ENCODE data around the gene LPP. TPM values are rescaled to one million over a fixed set of nuclear protein-coding genes. Genes with fewer than 3 reads are reported as not detected.

The LPP gene
- total RNA-seq, 6 donors from 2014 or later, result 86.0 to 196 (median 160) TPM

DNA sequence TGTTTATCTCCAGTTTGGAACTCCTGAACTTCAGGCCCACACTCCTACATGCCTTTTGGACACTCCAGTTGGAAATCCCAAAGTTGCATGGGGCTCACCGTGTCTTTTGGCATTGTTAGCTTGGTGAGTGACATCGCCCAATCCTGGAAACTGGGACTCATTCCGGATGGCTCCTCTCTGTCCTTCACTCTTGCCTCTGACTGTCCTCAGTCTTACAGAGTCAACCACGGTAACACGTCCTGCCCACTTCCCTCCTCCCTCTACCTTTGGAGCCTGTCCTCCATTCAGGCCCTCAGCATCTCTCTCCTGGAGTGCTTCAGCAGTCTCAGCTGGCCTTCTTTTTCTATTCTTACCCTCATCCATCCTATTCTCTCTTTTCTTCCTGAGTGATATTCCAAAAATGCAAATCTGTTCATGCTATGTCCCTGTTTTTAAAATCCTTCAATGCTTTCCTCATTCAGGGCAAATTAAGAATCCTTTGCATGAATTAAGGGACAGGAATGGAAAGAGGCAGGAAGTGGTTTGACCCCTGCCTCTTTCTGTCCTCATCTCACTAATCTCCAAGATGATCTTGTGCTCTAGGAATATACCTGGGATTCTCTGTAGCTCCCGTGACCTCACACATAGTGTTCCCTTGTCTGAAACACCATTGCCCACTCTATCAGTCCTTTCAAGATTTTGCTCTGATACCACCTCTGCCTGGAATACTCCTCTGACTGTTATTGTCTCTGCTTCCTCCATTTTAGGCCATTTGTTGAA, 42.5 kb downstream of the LPP start:
- Histone ChIP-seq H3K4me1 (peaks cover 0 to 12% (median 0%) of the 10 kb centered on the region in 4 donors), H3K27ac (no peak overlapping the region), H3K36me3 (peaks cover 0 to 15% (median 0%) of the 10 kb centered on the region in 4 donors), H3K27me3 (no peaks in the 10 kb centered on the region), H3K4me3 (no peak overlapping the region), H3K9me3 (no peaks in the 10 kb centered on the region)
- no peak for ATAC-seq (ENCODE audit: low FRiP score in 2 of 2)
- TF ChIP-seq POLR2A (IDR thresholded peaks at IDR 0.05), result no peak
- TF ChIP-seq, protein P1, sequence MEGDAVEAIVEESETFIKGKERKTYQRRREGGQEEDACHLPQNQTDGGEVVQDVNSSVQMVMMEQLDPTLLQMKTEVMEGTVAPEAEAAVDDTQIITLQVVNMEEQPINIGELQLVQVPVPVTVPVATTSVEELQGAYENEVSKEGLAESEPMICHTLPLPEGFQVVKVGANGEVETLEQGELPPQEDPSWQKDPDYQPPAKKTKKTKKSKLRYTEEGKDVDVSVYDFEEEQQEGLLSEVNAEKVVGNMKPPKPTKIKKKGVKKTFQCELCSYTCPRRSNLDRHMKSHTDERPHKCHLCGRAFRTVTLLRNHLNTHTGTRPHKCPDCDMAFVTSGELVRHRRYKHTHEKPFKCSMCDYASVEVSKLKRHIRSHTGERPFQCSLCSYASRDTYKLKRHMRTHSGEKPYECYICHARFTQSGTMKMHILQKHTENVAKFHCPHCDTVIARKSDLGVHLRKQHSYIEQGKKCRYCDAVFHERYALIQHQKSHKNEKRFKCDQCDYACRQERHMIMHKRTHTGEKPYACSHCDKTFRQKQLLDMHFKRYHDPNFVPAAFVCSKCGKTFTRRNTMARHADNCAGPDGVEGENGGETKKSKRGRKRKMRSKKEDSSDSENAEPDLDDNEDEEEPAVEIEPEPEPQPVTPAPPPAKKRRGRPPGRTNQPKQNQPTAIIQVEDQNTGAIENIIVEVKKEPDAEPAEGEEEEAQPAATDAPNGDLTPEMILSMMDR (IDR thresholded peaks at IDR 0.05), result no peak
- TF ChIP-seq EP300 (IDR thresholded peaks at IDR 0.05), result no peak
- TF ChIP-seq POLR2AphosphoS5 (IDR thresholded peaks at IDR 0.05), result no peak
- DNase-seq, result no peak
- WGBS, 2 donors, result 95 to 96% methylated on average over 6 of the region's 6 CpGs

DNA sequence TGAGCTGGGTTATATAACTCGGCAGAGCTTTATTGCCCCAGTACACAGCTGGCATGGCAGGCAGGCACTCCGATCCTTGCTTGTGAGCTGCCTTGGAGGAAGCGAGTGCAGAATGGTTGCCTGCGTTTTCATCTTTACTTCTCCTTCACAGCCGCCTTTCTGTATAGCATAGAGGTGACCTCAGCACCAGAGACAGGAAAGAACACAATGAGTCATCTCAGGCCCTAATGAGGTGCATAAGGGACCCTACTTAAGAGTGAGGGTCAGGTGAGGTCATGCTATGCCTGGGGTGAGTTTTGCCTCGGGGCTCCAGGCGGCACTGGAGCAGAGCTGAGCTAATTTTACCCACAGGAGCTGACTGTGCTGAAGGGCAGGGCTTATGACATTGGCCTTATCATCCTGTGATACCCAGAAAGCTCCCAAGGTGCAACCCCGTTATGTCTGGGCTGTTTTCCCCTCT, 43.5 kb downstream of the LPP start:
- TF ChIP-seq POLR2A (IDR thresholded peaks at IDR 0.05) (no peak), POLR2AphosphoS5 (IDR thresholded peaks at IDR 0.05) (no peak), EP300 (IDR thresholded peaks at IDR 0.05) (no peak)
- TF ChIP-seq, protein P1 (IDR thresholded peaks at IDR 0.05), result no peak
- no peaks in the 10 kb centered on the region for H3K9me3 ChIP-seq
- H3K4me1 ChIP-seq, result peaks cover 0 to 12% (median 0%) of the 10 kb centered on the region in 4 donors
- 75 to 82% methylated on average over 8 of the region's 8 CpGs for WGBS, 2 donors
- H3K27ac ChIP-seq, result no peak overlapping the region
- peaks cover 0 to 8% (median 0%) of the 10 kb centered on the region in 4 donors for H3K36me3 ChIP-seq
- no peaks in the 10 kb centered on the region for H3K27me3 ChIP-seq
- no peak for ATAC-seq (ENCODE audit: low FRiP score in 2 of 2)
- no peak for DNase-seq
- no peak overlapping the region for H3K4me3 ChIP-seq

DNA sequence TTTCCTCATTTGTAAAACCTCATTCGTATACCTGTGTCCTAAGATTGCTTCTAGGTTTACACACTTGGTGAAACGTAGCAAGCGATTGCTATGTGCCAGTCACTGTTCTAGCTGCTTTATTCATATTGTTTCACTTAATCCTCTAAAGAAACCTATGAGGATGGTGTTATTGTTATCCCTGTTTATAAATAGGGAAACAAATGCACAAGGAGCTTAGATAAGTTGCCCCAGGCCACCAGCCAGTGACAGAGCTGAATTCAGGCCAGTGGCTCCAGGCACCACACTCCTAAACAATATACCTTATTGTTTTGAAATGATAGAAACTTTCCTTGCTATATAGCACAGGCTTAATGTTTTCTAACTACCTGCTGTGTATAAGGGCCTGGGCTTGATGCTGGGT, 44.0 kb downstream of the LPP start:
- Histone ChIP-seq H3K4me3 (no peak overlapping the region), H3K27me3 (no peaks in the 10 kb centered on the region), H3K36me3 (peaks cover 0 to 3% (median 0%) of the 10 kb centered on the region in 4 donors), H3K27ac (no peak overlapping the region), H3K9me3 (no peaks in the 10 kb centered on the region), H3K4me1 (peaks cover 0 to 12% (median 0%) of the 10 kb centered on the region in 4 donors)
- 90% methylated on average over 3 of the region's 3 CpGs for WGBS, 2 donors
- TF ChIP-seq POLR2AphosphoS5 (IDR thresholded peaks at IDR 0.05) (no peak), POLR2A (IDR thresholded peaks at IDR 0.05) (no peak), EP300 (IDR thresholded peaks at IDR 0.05) (no peak)
- TF ChIP-seq, protein P1 (IDR thresholded peaks at IDR 0.05), result no peak
- DNase-seq (no peak), ATAC-seq (ENCODE audit: low FRiP score in 2 of 2) (no peak)

DNA sequence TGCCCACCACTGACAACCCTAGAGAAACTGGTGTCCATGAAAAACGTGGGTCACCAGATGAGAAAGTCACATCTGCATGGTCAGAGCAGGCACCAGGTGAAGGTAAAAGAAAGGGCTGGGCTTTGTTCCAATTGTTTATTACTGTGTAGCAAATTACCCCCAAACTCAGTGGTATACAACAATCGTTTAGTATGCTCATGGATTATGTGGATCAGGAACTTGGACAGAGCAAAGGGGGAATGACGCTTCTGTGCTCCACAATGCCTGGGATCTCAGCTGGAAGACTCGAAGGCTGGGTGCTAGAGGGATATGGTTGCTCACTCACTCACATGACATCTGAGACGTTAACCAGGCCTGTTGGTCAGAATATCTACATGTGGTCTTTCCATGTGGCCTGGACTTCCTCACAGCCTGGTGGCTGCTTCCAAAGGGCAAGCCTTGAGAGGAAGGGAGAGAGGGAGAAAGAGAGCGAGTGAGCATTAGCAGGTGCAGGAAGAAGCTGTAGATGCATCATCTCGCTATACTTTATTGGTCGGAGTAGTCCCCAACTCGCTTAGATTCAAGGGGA, 44.9 kb downstream of the LPP start:
- ATAC-seq (ENCODE audit: low FRiP score in 2 of 2) (no peak), DNase-seq (no peak)
- 88 to 96% methylated on average over 9 of the region's 9 CpGs for WGBS, 2 donors
- no peaks in the 10 kb centered on the region for H3K27me3 ChIP-seq
- H3K36me3 ChIP-seq, result no peaks in the 10 kb centered on the region
- H3K4me3 ChIP-seq, result no peak overlapping the region
- no peak overlapping the region for H3K27ac ChIP-seq
- H3K9me3 ChIP-seq, result no peaks in the 10 kb centered on the region
- H3K4me1 ChIP-seq, result peaks cover 0 to 12% (median 0%) of the 10 kb centered on the region in 4 donors
- TF ChIP-seq, protein P1 (IDR thresholded peaks at IDR 0.05), result no peak
- TF ChIP-seq EP300 (IDR thresholded peaks at IDR 0.05), result no peak
- TF ChIP-seq POLR2AphosphoS5 (IDR thresholded peaks at IDR 0.05), result no peak
- TF ChIP-seq POLR2A (IDR thresholded peaks at IDR 0.05), result no peak
